ACHN (cell line): Measurements from ENCODE around the gene CENPP.
A peak's percentile ranks its signal among the peaks of the same experiment; 100 is the strongest.

Experiments used
- DNase-seq: peaks from one replicate; pipeline ENCODE4 v3.0.0-alpha.2; 2015
- in situ Hi-C: cut with HindIII; loops from 2 replicates; pipeline ENCODE4 v1.10.0; 2017; ENCODE audit warnings: low sequenced_read_pairs, low pct_ligation_motif_present, low pct_unique_long_range_greater_than_20kb

The CENPP gene

GRCh38 chr9:92308893-92309292, 16.9 kb upstream of the CENPP start:
- in situ Hi-C loops, result no loop called here
- DNase-seq, result no peak

GRCh38 chr9:92310562-92310961, 15.2 kb upstream of the CENPP start:
- DNase-seq, result peak; percentile 10
- in situ Hi-C loops, result no loop called here

- no peak for DNase-seq
Measured at GRCh38 chr9:92312887-92313623, 12.7 kb upstream of the CENPP start.

GRCh38 chr9:92313624-92314012, 12.1 kb upstream of the CENPP start:
- in situ Hi-C loops, result no loop called here

More at GRCh38 chr9:92312887-92313623, 12.7 kb upstream of the CENPP start:
- in situ Hi-C loops, result no loop called here

DNA sequence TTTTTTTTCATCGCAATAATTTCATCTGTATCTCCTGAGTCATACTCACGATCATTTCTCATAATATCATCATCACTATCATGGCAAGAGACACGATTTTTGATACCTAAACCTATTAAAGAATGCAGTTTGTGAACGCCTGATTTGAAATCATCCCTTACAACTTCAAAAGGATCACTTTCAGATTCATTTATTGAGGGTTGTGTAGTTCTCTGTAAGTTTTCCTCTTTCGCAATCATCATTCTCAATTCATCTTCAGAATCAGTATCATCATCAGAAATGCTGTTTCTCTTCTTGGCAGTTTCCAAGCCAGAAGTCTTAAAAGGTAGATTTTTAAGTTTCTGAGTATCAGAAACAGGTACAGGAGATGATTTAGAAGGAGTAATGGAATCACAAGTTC, 10.3 kb upstream of the CENPP start:
- DNase-seq, result no peak
- in situ Hi-C loops, result no loop called here

More at GRCh38 chr9:92313624-92314012, 12.1 kb upstream of the CENPP start:
- DNase-seq, result no peak

DNA sequence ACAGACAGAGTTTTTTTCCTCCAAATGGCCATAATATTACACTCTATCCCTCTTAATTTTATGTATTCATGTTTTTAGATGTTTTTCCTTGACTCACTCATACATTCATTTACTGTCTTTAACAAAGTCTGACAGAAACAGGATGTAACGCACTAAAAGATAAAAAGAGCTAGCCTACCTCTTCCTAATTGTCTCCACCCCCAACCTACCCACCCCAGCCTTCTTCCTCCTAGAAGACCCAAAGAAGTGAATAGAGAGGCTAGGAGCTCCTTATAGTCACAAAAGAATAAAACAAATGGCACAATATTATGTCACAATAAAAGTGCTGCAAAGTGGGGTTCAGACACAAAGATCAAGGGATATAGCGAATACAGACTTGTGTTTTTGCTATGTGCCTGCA, 1.3 kb upstream of the CENPP start:
- no peak for DNase-seq
- in situ Hi-C loops, result no loop called here

GRCh38 chr9:92324889-92325268, 874 bp upstream of the CENPP start:
- in situ Hi-C loops, result no loop called here
- DNase-seq, result no peak

- no peak for DNase-seq
- in situ Hi-C loops, result no loop called here
Measured at GRCh38 chr9:92325991-92326500, 293 bp downstream of the CENPP start.

GRCh38 chr9:92327283-92327850, 1.6 kb downstream of the CENPP start:
- no peak for DNase-seq
- in situ Hi-C loops, result no loop called here

DNA sequence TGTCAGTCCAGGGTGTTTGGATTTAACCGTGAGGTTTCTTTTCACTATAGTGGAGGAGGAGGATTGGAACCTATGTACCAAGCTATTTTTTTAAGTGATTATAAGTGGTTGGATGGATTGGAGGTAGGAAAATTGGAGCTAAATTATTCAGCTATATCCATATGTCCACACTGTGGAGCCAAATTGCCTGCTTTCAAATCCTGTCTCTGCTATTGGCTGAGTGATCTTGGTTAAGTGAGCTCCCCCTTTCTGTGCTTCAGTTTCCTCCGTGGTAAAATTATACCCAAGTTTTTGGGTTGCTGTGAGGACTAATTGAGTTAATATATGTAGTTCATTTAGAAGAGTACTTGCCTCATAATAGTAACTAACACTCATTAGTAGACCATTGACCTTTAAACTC, 2.5 kb downstream of the CENPP start:
- in situ Hi-C loops, result no loop called here
- peak; percentile 49 for DNase-seq

GRCh38 chr9:92332577-92333281, 7.0 kb downstream of the CENPP start:
- no peak for DNase-seq
- in situ Hi-C loops, result no loop called here

GRCh38 chr9:92333282-92333634, 7.5 kb downstream of the CENPP start:
- DNase-seq, result no peak
- in situ Hi-C loops, result no loop called here

DNA sequence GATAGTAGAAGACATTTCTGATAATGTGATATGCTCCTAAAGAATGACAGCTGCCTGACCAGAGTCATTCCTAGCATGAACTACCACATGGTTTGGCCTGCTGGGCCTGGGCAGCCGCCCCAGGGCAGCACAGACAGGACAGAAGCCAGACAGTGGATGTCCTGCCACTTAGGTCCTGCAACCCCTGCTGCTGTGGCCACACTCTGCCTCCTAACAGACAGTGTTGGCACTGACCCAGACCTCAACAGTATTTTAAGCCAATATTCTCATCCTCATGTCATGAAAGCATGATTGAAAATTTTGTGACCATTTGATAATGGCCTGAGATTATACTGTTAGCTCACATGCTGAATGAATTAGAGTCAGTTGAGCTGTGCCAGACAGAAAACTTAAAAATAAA, 15.8 kb downstream of the CENPP start:
- no peak for DNase-seq
- in situ Hi-C loops, result no loop called here

- in situ Hi-C loops, result no loop called here
- no peak for DNase-seq
Measured at GRCh38 chr9:92342825-92343488, 17.2 kb downstream of the CENPP start.

GRCh38 chr9:92345582-92345981, 19.8 kb downstream of the CENPP start:
- no peak for DNase-seq
- in situ Hi-C loops, result no loop called here

DNA sequence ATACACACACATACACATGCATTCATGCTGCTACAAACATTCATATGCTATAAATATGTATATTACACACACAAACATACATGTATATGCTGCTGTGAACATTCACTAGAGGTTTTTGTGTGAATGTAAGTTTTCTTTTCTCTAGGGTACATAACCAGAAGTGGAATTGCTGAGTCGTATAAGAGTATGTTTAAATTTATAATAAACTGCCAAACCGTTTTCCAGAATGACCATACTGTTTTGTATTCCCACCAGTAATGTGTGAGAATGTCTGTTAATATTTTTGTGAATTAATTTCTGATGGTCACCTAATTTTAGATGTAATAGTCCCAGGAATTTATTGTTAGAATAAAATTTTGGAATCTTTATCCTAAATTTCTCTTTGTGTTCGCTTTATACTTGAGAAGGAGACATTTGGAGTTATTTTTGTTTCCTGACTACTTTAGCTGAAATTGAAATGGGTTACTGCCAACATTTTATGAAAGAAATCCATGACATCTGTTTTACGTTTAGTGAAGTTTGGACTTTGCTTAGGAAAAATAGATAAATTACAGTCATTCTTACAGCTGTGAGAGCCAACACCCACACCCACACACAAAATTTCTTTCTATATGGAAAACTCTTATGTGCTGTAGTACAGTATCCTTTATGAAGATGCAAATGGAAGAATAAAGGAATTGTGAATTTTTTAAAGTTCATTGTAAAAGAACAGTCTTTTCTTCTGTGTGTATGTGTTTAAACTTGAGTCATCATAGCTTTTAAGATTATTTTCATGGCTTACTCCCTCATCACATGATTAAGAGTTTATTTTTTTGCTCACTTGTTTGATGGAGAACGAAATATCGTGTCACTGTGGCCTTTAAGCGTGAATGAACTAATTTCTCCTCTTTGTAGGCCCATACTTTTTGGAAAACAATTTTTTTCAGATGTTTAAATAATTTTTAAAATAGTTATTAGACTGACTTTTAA, 24.3 kb downstream of the CENPP start:
- no peak for DNase-seq
- in situ Hi-C loops, result no loop called here

GRCh38 chr9:92350740-92351133, 25.0 kb downstream of the CENPP start:
- no peak for DNase-seq
- in situ Hi-C loops, result no loop called here

DNA sequence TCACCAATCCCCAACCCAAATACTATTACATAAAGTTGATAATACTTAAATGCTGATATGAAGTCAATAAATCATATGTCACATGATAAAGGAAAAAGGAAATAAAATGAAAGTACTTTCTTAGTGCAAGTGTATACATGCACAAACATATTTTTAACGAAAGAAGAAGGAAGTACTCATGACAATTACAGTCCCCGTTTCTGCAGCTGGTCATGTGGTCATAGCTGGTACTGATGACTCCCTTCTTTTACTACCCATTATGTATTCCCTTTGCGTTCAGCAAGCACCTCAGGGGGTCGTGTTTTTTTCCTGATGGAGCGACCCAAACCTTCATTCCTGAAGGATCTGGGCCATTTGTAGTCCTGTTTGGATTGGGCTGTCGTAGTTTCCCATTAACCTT, 27.3 kb downstream of the CENPP start:
- in situ Hi-C loops, result no loop called here
- DNase-seq, result no peak
